Trophoblast cell (in vitro differentiated cells and primary cell): ENCODE measurements around the gene CPM.

ENCODE experiments used
- DNase-seq, 2 donors: peaks; one replicate each; pipeline ENCODE4 v3.0.0-alpha.2; 2016
- H2AFZ ChIP-seq: 2 replicates; pipeline ENCODE4 v1.6.1; 2013; ENCODE audit warnings: low read length, moderate library complexity, mild to moderate bottlenecking; ENCODE audit not compliant: insufficient read depth, poor library complexity
- H2AK5ac ChIP-seq: 2 replicates; pipeline ENCODE4 v1.6.1; 2013; ENCODE audit warnings: mild to moderate bottlenecking, low read length
- H2BK120ac ChIP-seq: 2 replicates; pipeline ENCODE4 v1.6.1; 2013; ENCODE audit warnings: low read length, mild to moderate bottlenecking, moderate library complexity; ENCODE audit not compliant: insufficient read depth, poor library complexity
- H2BK12ac ChIP-seq: 2 replicates; pipeline ENCODE4 v1.6.1; 2013; ENCODE audit warnings: mild to moderate bottlenecking, low read length, moderate library complexity
- H2BK5ac ChIP-seq: 2 replicates; pipeline ENCODE4 v1.6.1; 2013; ENCODE audit warnings: low read length, low read depth, moderate library complexity, mild to moderate bottlenecking; ENCODE audit not compliant: poor library complexity
- H3K14ac ChIP-seq: 2 replicates; pipeline ENCODE4 v1.6.1; 2013; ENCODE audit warnings: mild to moderate bottlenecking, low read length
- H3K18ac ChIP-seq: 2 replicates; pipeline ENCODE4 v1.6.1; 2013; ENCODE audit warnings: mild to moderate bottlenecking, low read length
- H3K23ac ChIP-seq: 2 replicates; pipeline ENCODE4 v1.6.1; 2013; ENCODE audit warnings: low read length
- H3K27ac ChIP-seq: 2 replicates; pipeline ENCODE4 v1.5.1; 2013; ENCODE audit warnings: low read depth, mild to moderate bottlenecking, inconsistent platforms, low read length, moderate library complexity
- H3K27me3 ChIP-seq: 2 replicates; pipeline ENCODE4 v1.6.1; 2013; ENCODE audit warnings: inconsistent platforms, mild to moderate bottlenecking, low read length, moderate library complexity; ENCODE audit not compliant: insufficient read depth
- H3K36me3 ChIP-seq, 2 experiments: 1 replicate in 1 of 2; 2 replicates in 1 of 2; pipeline ENCODE4 v1.6.1; 2013; ENCODE audit warnings: low read length in 2 of 2, mild to moderate bottlenecking in 2 of 2, moderate library complexity in 1 of 2; ENCODE audit not compliant: insufficient read depth in 2 of 2, control insufficient read depth in 1 of 2
- H3K4ac ChIP-seq: 2 replicates; pipeline ENCODE4 v1.6.1; 2013; ENCODE audit warnings: low read depth, mild to moderate bottlenecking, low read length, moderate library complexity
- H3K4me1 ChIP-seq, 2 experiments: 1 replicate in 1 of 2; 2 replicates in 1 of 2; pipeline ENCODE4 v1.6.1; 2013; ENCODE audit warnings: low read length in 2 of 2, mild to moderate bottlenecking in 2 of 2, moderate library complexity in 1 of 2; ENCODE audit not compliant: insufficient read depth in 2 of 2, control insufficient read depth in 1 of 2
- H3K4me2 ChIP-seq: 2 replicates; pipeline ENCODE4 v1.6.1; 2013; ENCODE audit warnings: inconsistent platforms, mild to moderate bottlenecking, low read length, moderate library complexity
- H3K4me3 ChIP-seq: 2 replicates; pipeline ENCODE4 v1.5.1; 2013; ENCODE audit warnings: mild to moderate bottlenecking, low read depth, low read length, inconsistent platforms
- H3K79me1 ChIP-seq: one replicate; pipeline ENCODE4 v1.6.1; 2013; ENCODE audit warnings: low read length
- H3K79me2 ChIP-seq: 2 replicates; pipeline ENCODE4 v1.6.1; 2013; ENCODE audit warnings: low read length, mild to moderate bottlenecking; ENCODE audit not compliant: control insufficient read depth, insufficient read depth, poor library complexity
- H3K9ac ChIP-seq: 2 replicates; pipeline ENCODE4 v1.6.1; 2013; ENCODE audit warnings: mild to moderate bottlenecking, low read length
- H3K9me3 ChIP-seq: 2 replicates; pipeline ENCODE4 v1.6.1; 2013; ENCODE audit warnings: low read depth, mild to moderate bottlenecking, control low read depth, inconsistent platforms, low read length; ENCODE audit not compliant: insufficient read depth
- H4K12ac ChIP-seq: 2 replicates; pipeline ENCODE4 v1.6.1; 2013; ENCODE audit warnings: low read depth, mild to moderate bottlenecking, low read length, moderate library complexity
- H4K8ac ChIP-seq: 2 replicates; pipeline ENCODE4 v1.6.1; 2013; ENCODE audit warnings: low read depth, mild to moderate bottlenecking, low read length, moderate library complexity
- H4K91ac ChIP-seq: one replicate; pipeline ENCODE4 v1.6.1; 2013; ENCODE audit warnings: low read depth, mild to moderate bottlenecking, low read length, moderate library complexity
- WGBS: extraction: QIAGEN DNeasy Blood & Tissue Kit; methylation state at CpG from one replicate; pipeline ENCODE4 v1.1.7; 2013; ENCODE audit warnings: missing lambda C conversion rate; ENCODE audit not compliant: insufficient read length, insufficient coverage; ENCODE audit errors: extremely low coverage; 5-methylcytosine and 5-hydroxymethylcytosine counted together

The CPM gene

DNA sequence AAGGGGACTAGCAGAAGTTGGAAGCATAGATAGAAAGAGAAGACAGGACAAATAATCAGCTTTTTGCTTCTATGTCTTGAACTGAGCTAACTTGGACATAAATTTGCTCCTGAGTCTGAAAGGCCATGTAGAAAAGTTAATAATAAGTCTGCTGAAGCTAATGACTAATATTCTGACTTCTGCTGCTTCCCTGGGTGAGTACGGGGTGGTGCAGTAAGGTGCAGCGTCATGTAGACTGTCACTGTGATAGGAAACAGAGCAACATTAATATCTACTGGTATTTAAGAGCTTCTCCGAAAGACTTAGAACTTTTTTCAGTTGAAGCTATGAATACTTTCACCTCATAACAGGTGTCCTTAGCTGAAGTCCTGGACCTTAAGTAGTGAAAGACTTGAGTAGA, 34.1 kb upstream of the CPM start:
- H2AK5ac ChIP-seq: no peak overlapping the region
- DNase-seq: no peak
- H2BK120ac ChIP-seq: no peak overlapping the region
- H2BK5ac ChIP-seq: no peak overlapping the region
- no peak overlapping the region for H4K91ac ChIP-seq
- H2AFZ ChIP-seq: no peak overlapping the region
- no peak overlapping the region for H3K4me3 ChIP-seq
- peaks cover 7% of the 10 kb centered on the region for H3K79me1 ChIP-seq
- no peak overlapping the region for H4K12ac ChIP-seq
- peaks cover 6 to 11% of the 10 kb centered on the region in 2 experiments for H3K4me1 ChIP-seq
- H3K9me3 ChIP-seq: no peaks in the 10 kb centered on the region
- no peaks in the 10 kb centered on the region for H3K79me2 ChIP-seq
- H3K14ac ChIP-seq: no peak overlapping the region
- no peak overlapping the region for H2BK12ac ChIP-seq
- no peaks in the 10 kb centered on the region for H3K27me3 ChIP-seq
- no peak overlapping the region for H3K4ac ChIP-seq
- no peak overlapping the region for H4K8ac ChIP-seq
- H3K27ac ChIP-seq: no peak overlapping the region
- no peaks in the 10 kb centered on the region for H3K36me3 ChIP-seq
- H3K23ac ChIP-seq: no peak overlapping the region
- H3K18ac ChIP-seq: no peak overlapping the region
- H3K9ac ChIP-seq: no peak overlapping the region
- WGBS: no CpG with 5 or more reads among the region's 3 CpGs
- no peak overlapping the region for H3K4me2 ChIP-seq

- Histone ChIP-seq H3K4ac (no peak overlapping the region), H3K4me2 (no peak overlapping the region), H2AFZ (no peak overlapping the region), H4K8ac (no peak overlapping the region), H3K4me1 (peaks cover 6 to 9% of the 10 kb centered on the region in 2 experiments), H2BK120ac (no peak overlapping the region), H3K18ac (no peak overlapping the region), H3K23ac (no peak overlapping the region), H4K91ac (peak overlapping the region; percentile 20), H3K9ac (no peak overlapping the region), H3K79me1 (peaks cover 4% of the 10 kb centered on the region), H3K79me2 (no peaks in the 10 kb centered on the region), H3K36me3 (no peaks in the 10 kb centered on the region), H4K12ac (no peak overlapping the region), H3K4me3 (no peak overlapping the region), H3K27me3 (no peaks in the 10 kb centered on the region), H3K9me3 (no peaks in the 10 kb centered on the region), H2BK12ac (no peak overlapping the region), H2BK5ac (no peak overlapping the region), H2AK5ac (no peak overlapping the region), H3K27ac (peak overlapping the region; percentile 63), H3K14ac (no peak overlapping the region)
- WGBS: no CpG with 5 or more reads among the region's 7 CpGs
- DNase-seq: no peak
Observed at GRCh38 chr12:68963856-68964745, 31.1 kb upstream of the CPM start.

GRCh38 chr12:68962877-68963855, 30.2 kb upstream of the CPM start:
- H3K9ac ChIP-seq: no peak overlapping the region
- H3K4me1 ChIP-seq: peaks cover 2 to 5% of the 10 kb centered on the region in 2 experiments
- H4K8ac ChIP-seq: no peak overlapping the region
- H2AK5ac ChIP-seq: no peak overlapping the region
- no peaks in the 10 kb centered on the region for H3K9me3 ChIP-seq
- peak overlapping the region; percentile 58 for H2BK120ac ChIP-seq
- H3K27me3 ChIP-seq: no peaks in the 10 kb centered on the region
- no peaks in the 10 kb centered on the region for H3K36me3 ChIP-seq
- peak overlapping the region; percentile 12 for H3K4me2 ChIP-seq
- H2BK12ac ChIP-seq: no peak overlapping the region
- peak overlapping the region; percentile 80 for H2BK5ac ChIP-seq
- H3K4me3 ChIP-seq: no peak overlapping the region
- no peaks in the 10 kb centered on the region for H3K79me2 ChIP-seq
- no peak overlapping the region for H4K12ac ChIP-seq
- WGBS: no CpG with 5 or more reads among the region's 5 CpGs
- H2AFZ ChIP-seq: no peak overlapping the region
- DNase-seq: peak; percentile 74 to 84
- H3K18ac ChIP-seq: no peak overlapping the region
- no peak overlapping the region for H4K91ac ChIP-seq
- H3K4ac ChIP-seq: no peak overlapping the region
- H3K27ac ChIP-seq: peak overlapping the region; percentile 63
- no peak overlapping the region for H3K14ac ChIP-seq
- H3K79me1 ChIP-seq: peaks cover 4% of the 10 kb centered on the region
- no peak overlapping the region for H3K23ac ChIP-seq

GRCh38 chr12:68959891-68960464, 27.0 kb upstream of the CPM start:
- no peak overlapping the region for H2BK12ac ChIP-seq
- no peak overlapping the region for H3K4me2 ChIP-seq
- H4K91ac ChIP-seq: no peak overlapping the region
- no peak overlapping the region for H3K27ac ChIP-seq
- H3K18ac ChIP-seq: no peak overlapping the region
- no peak for DNase-seq
- no peak overlapping the region for H2BK5ac ChIP-seq
- H3K9ac ChIP-seq: no peak overlapping the region
- H4K8ac ChIP-seq: no peak overlapping the region
- no CpG with 5 or more reads among the region's 7 CpGs for WGBS
- H3K27me3 ChIP-seq: no peaks in the 10 kb centered on the region
- H3K23ac ChIP-seq: no peak overlapping the region
- no peak overlapping the region for H3K4ac ChIP-seq
- H2BK120ac ChIP-seq: no peak overlapping the region
- no peak overlapping the region for H2AK5ac ChIP-seq
- no peak overlapping the region for H4K12ac ChIP-seq
- H3K9me3 ChIP-seq: peaks cover 9% of the 10 kb centered on the region
- H3K36me3 ChIP-seq: peaks cover 0 to 2% of the 10 kb centered on the region in 2 experiments
- no peak overlapping the region for H3K4me3 ChIP-seq
- H3K4me1 ChIP-seq: peaks cover 2 to 5% of the 10 kb centered on the region in 2 experiments
- no peak overlapping the region for H3K14ac ChIP-seq
- H3K79me1 ChIP-seq: peaks cover 4% of the 10 kb centered on the region
- no peak overlapping the region for H2AFZ ChIP-seq
- H3K79me2 ChIP-seq: no peaks in the 10 kb centered on the region
